C4-2B (cell line): Measurements from ENCODE around the gene HOXD12.

Experiments
- CTCF ChIP-seq: fragments of 450-650 bp; conservative IDR thresholded peaks from 2 replicates; pipeline ENCODE4 v1.5.1; 2017; ENCODE audit warnings: mild to moderate bottlenecking
- ZFX ChIP-seq: fragments of 450-650 bp; IDR thresholded peaks from 2 replicates; pipeline ENCODE4 v1.6.1; 2017

- TF ChIP-seq CTCF (no peak), ZFX (no peak)
Measured at GRCh38 chr2:176099159-176099727, 352 bp upstream of the HOXD12 start.
